Brain pericyte (primary cell): ENCODE results near the gene PAQR9.

ENCODE experiments used
- DNase-seq: peaks from one replicate; pipeline ENCODE4 v3.0.0-alpha.2; 2012; ENCODE audit warnings: low read depth, low spot score

The PAQR9 gene

GRCh38 chr3:142916605-142917004, 46.9 kb downstream of the PAQR9 start:
- DNase-seq = no peak

DNA sequence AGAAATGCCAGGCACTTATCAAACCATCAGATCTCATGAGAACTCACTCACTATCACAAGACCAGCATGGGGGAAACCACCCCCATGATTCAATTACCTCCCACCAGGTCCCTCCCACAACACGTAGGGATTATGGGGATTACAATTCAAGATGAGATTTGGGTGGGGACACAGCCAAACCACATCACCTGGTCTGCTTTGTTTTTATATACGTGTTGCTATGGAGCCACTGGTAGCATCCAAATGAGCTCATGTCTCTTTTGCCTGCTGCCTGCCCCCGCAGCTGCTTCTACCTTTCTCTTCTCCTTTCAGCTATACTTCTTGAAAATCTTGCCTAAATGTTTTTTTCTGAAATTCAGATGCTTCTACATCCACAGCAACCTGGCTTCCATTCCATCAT, 47.8 kb downstream of the PAQR9 start:
- no peak for DNase-seq

DNA sequence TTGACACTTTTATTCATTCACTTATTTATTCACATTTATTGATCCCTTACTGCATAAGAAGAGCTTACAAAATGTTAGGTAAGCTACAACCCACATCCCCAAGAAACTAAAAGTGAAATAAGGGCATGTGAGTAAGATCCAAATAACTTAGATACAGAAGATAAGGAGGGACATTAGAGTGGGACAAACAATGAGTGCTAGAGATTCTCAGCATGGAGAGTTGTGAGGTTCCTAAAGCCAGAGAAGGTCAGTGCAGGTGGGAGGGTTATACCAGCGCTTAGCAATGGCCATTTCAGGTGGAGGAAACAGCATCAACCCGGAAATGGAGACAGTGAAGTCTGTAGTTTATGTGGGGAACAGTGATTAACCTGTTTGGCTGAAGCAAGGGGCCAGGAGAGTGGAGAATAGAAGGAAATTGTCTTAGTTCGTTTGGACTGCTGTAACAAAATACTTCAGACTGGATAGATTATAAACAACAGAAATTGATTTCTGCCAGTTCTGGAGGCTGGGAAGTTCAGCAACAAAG, 49.1 kb downstream of the PAQR9 start:
- no peak for DNase-seq

DNA sequence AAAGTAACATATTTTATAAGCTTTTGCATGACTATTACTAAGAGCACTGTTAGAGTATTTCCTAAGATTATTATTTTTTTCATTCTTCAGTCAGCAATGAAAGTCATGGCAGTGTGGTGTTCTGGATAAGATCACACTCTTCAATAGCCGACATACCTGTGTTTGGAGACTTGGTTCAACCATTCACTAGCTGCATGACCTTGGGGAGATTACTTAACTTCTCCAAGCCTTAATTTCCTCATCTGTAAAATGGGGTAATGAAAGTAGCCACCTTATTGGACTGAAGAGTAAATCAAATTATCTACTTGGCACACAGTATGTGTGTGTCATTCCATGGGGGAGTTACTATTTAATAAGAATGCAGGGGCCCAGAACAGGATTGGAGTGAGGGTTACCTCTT, 50.0 kb downstream of the PAQR9 start:
- no peak for DNase-seq

DNA sequence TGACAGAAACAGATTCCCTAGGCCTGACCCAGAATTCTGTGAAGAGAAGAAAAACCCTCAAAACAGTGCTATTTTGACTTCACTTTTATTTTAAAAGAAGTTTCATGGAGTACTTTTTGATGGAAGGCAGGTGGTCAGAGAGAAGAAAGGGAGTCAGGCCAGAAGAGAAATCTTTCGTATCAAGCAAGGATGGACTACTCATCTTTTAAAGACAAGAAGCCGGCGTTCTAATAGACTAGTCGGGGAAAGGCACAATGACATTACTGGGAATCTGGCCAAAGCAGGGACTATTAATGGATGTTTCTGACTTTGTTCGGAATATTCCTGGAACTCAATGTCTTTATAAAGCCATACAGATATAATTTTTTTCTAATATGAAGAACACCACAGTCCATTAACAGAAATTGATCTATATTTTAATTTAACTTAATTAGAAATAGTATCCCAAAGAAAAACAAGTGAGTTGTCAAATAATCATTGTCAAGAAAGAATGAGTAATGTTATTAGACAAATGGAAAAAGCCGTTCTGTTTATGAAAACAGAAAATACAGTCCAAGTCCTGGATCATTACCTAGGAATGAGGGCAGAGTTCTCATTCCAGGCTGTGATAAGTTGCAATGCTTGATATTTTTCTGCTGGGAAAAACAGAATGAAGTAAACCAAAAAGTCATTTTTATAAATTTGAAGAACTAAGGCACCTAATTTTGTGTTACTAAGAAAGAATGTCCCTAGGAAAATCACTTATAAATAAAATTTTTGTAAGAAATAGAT, 50.9 kb downstream of the PAQR9 start:
- DNase-seq = no peak
